Mucosa of gallbladder (tissue), 1 donor: ENCODE measurements around the gene THEMIS. TPM values are rescaled to one million over a fixed set of nuclear protein-coding genes. Genes with fewer than 3 reads are reported as not detected.
"Not testable (repeated sequence)": the region's sequence is repeated elsewhere in the genome, so short reads cannot be mapped to it uniquely, and the experiment has no call there.

Experiments used
- DNase-seq: peaks from one replicate; pipeline ENCODE4 v3.0.0-alpha.2; 2020; ENCODE audit warnings: low spot score
- total RNA-seq: library from RNA; stranded (reverse); gene quantifications from one replicate; pipeline ENCODE4 v1.2.1, GENCODE V29; 2021
- donor health status: DM: no; HTN: no; CAD: no.

THEMIS gene
- total RNA-seq, 1 donor from 2014 or later: 2.8 TPM

DNA sequence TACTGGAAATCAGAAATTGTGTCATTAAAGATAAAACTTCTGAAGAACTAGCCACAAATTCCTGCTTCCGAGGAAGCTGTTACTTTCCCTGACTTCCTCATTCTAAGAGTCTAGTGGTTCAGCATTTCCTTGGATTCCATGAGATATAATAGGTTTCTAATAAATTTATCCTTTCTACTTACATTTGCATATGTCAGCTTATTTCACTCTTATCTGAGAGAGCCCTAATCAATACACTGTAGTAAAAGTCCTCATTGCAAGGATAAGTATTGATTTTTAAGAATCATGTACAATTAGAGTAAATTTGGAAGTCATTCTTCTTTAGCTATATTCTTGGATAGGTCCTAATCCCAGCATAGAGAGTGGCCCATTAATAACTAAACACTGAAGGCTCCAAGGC is 16.9 kb upstream of the THEMIS start:
- no peak for DNase-seq

DNA sequence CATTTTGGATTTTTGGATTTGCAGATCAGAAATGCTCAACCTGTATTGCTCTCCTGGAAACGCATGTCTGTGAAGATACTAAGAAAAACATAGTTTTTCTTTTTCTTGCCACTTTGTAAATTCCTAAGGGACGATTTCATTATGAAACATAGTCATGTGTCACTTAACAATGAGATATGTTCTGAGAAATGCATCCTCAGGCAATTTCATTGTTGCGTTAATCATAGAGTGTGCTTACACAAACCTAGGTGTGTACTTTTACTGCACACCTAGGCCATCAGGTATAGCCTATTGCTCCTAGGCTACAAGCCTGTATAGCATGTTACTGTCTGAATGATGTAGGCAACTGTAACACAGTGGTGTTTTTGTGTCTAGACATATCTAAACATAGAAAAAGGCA is 13.4 kb upstream of the THEMIS start:
- no peak for DNase-seq

DNA sequence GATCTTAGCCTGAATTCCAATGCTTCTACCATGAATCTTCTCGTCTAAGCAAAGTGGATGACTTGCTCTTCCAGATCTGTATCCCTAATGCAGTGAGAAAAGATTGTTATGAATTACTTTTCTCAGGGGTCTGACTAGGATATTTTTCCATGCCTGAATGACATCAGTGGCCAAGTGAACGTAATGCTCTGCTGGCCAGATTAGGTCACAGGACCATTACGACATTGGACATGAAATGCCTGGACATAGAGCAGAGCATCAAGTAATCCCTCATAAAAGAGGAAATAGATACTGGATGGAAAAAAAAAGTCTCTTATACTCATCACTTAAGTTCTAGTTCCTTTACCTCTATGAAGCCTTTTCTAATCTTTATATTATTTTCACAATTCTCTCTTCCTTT is 12.1 kb upstream of the THEMIS start:
- DNase-seq: no peak

DNA sequence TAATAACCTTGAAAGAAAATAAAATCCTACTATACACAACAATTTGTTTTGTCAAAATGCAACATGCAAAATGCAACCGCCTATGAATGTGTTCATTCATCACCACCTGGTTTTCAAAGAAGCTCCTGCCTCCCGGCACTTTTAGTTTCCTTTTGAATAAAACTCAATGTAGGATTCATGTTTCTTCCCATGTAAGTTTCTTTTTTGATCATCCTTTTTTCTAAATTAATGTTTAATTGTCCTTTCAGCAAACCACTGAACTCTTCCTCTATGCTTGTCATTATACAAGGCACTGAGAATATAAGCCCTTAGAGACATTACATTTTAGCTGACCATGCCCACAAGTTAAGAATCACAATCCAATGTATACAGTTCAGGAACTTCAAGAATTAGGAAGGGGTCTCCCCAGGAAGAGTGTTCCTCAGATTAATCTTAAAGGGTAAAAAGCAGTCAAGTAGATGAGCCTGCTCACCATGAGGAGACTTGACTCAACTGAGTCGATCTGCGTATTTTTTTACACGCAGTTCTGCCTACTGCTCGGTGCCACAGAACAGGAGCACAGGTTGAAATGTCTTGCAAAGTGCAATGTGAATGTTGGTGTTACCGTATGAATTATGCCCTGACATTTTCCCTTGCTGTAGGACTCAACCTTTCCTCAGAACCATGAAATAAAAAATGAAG is 7.2 kb upstream of the THEMIS start:
- no peak for DNase-seq

DNA sequence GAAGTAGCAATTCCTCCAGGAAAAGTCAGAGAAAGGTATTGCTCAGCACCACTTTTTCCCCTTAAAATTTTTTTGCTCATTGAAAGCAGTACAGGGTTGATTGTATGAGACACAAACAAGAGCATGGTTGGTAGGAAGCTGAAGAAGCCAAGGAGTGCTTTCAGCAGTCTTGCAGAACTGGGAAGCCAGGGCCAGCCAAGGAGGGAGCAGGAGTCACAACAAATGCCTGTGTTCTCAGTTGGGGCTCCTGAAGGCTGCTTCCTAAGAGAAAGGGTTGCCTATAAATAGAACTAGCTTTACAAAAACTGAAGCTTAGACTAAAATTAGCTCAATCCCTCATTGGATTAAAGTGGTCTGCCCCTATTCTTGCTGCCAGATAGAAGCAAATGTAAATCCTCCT is 3.3 kb upstream of the THEMIS start:
- no peak for DNase-seq

DNA sequence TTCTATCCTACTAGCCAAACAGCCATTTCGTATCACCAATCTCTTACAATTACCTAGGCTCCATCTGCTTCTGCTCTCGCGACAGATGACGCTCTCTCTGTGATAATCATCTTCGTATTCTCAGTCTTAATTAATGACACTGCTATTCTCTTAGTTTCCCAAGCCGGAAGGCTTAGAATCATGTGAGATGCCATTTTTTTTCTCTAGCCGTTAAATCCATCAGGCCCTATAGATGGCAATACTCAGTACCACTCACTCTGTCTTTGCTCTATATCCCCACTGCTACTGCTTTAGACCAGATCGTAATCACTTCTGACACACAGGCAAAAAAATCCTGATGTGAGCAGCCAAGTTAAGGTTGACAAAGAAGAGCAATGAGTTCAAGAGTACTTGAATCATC is 2.1 kb upstream of the THEMIS start:
- no peak for DNase-seq

DNA sequence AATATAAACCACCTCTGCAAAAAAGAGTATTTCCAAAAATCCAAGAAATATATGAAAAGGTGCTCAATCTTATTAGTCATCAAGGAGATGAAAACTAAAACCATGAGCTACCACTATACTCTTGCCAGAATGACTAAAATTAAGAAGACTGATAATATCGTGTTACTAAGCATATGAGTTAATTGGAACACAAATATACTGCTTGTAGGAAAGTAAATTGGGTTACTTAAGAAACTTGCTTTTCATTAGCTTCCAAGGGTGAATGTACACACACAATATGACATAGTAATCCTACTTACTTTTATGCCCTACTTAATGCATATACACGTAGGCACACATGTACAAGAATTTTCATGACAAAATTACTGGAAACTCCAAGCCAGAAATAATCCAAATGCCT is 3.4 kb downstream of the THEMIS start:
- no peak for DNase-seq

DNA sequence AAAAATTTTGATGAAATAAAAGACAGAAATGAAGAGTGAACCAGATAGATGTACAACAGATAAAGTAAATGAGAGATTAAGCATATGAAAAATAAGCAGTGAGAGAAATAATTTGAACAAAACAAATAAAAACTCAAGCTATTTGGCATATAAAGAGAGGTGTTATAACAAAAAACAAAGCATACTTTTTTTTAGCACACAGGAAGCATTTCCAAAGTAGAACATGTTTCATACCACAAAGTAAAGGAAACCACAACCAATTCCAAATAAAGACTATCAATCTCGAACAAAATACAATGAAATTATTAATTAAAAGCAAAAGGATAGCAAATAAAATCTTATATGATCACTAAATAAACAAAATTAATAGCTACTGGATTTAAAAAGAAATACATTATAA is 6.8 kb downstream of the THEMIS start:
- no peak for DNase-seq

DNA sequence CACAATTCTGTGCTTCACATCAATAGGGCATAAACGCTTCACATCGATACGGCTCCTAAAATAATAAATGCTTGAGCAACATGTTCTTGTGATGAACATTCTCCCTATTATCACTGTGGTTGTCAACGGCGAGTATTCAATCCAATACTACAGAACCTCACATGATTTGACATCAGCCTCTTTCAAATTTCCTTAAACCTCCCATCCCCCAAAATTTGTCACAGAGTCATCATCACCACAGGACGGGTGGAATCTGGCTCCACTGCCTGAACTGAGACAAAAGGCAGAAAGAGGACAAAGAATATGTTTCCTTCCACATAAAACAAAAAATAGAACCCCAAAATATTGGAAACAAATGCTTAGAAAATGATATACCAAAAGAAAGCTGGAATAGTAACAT is 7.3 kb downstream of the THEMIS start:
- DNase-seq: no peak

DNA sequence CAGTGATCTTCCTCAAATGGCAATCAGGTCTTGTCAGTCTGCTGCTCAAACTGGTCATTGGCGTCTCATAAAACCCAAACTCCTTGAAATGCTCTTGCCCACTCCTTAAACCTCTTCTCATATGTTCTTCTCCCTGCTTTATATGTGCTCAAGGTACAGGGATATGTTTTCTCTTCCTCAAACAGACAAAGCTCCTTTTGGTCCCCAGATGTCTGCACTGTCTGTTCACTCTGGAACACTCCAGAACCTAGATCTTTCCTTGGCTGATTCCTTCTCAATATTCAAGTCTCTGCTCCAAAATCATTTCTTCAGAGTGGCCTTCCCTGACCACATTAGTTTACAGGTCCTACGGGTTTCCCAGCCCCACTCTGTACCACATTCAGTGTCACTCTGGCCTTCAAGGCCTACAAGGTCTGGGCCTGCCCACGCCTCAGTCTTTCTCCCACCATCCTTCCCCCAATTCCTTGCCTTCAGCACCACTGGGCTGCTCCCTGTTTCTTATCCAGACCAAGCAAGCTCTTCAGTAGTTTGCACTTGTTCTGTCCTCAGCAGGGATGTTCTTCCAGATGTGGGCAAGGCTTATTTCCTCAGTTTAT is 9.0 kb downstream of the THEMIS start:
- no peak for DNase-seq

DNA sequence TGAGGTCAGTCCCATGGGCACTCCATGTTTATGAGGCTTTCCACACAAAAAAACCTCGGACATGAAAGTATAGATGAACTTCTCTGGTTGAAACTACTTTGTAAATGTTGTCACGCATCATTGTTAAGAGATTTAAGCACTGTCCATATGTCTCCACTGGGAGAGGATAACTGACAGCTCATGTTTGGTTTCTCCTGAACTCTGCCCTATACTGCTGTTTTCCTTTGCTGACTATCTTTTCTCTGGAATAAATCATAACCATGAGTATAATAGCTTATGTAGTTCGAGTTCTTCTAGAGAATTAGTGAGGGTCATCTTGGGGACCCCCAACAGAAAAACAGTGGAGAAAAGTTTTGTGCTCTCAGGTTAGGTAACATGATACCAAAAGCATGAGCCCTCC is 14.3 kb downstream of the THEMIS start:
- DNase-seq: no peak

DNA sequence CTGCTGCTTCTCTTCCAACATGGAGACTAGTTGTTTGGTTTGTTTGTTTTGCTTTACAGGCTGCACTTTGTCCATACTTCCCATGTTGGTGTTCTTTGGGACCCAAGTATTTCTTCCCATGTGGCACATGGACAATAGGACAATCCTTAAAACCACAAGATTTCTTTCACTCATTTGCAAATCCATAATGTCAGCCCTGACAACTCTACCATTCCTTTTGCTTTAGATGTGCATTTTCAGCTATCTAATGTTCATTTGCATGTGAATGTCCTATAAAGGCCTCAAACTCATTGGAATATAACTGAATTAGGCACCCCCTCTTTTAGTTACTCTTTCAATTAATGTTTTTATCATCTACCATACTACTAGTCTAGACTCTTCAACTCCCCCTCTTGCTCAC is 16.7 kb downstream of the THEMIS start:
- DNase-seq: no peak

DNA sequence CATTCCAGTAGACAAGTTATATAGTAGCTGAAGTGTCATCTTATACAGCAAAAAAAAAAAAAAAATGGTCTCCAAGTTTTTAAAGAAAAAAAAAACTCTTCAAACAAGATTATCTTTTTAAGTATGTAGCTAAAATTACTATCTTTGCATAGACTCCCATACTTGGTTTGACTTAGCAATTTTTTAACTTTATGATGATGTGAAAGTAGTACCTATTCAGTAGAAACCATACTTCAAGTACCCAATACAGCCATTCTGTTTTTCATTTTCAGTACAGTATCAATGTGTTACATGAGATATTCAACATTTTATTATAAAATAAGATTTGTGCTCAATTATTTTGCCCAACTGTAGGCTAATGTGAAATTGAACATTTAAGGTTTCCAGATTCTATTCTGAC is 18.9 kb downstream of the THEMIS start:
- not testable (repeated sequence) for DNase-seq

DNA sequence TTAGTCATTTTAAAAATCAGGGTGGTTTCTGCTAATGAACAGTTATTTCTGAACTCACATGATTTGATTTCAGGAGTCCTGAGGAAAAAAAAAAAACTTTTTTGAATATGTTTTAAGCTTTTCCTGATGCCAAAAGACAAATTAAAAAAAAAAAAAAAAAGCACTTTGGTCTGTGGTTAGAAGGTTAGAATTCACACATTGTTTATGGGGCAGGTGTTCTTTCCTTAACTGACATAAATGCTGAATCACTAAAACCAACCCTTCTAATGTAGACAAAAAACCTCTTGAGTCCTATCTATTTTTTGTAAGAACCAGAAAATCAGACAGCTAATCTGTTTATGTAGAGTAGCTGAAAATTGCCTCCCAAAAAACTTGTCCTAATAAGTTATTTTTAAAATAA is 20.4 kb downstream of the THEMIS start:
- DNase-seq: no peak

DNA sequence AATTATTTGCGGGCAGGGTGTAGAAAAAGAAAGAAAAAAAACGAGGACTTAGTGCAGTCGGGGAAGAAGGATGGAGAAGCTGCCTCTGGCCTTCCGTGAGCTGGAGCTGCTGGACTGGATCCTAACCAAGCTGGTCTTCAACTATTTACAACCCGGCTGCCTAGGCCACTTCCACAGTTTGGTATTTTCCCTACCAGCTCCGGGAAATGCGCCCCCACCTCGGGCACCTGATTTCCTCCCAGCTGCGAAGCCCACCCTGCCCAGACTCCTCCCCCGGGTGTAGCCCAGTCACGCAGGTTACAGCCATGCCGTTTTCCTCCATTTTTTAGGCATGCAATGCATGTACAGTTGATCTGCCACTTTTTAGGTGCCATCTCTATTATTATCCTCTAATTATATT is 21.2 kb downstream of the THEMIS start:
- DNase-seq: no peak

DNA sequence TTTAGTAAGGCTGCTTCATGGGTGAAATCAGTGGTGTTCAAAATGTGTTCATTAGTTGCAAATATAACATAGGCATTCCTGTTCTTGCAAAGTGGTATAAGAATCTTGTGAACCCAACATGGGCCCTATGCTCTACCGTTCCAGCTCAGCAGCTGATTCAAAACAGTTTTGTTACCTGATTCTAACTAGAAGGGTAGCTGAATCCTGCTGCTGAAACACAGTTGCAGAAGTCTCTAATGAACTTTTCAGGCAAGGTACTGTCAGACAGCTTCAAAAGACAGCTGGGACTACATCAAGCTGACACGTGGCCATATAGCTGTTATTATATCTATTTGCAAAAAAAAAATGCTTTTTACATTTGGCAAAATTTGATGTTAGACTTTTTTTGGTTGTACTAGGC is 22.7 kb downstream of the THEMIS start:
- DNase-seq: no peak

DNA sequence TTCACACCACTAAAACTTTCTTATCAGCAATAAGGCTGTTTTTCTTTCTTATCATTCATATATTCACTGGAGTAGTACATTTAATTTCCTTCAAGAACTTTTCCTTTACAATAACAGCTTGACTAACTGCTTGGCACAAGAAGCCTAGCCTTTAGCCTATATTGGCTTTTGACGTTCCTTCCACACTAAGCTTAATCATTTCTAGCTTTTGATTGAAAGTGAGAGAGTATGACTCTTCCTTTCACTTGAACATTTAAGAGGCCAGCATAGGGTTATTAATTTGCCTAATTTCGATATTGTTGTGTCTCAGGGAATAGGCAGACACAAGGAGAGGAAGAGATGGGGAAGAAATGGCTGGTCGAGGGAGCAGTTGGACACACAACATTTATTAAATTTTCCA is 23.6 kb downstream of the THEMIS start:
- DNase-seq: no peak

DNA sequence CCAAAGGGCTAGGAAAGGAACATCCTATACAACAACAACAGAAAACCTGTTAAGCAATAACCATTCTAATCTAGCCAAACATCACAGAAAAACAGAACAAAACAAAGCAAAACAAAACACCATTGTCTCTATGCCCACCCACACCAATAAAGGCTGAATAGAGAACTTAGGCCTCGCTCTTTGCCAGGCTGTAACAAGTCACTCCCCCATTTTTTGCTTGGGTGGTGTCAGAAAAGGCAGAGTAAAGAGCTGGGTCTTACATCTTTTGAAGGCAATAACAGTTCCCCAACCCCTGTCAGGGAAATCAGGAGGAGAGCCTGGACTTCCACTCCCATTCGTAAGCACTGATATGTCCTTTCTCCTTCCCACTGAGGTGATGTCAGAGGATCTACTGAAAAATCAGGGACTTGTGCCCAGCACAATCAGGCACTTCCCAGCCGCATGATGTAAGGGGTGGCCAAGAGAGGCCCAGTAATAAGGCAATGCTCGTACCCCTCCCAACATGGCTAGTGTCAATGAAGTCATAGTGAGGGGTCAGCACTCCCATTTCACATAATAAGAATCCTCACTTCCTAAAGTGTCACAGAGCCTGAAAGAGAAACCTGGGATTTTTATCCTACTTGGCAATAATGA is 31.0 kb downstream of the THEMIS start:
- no peak for DNase-seq

DNA sequence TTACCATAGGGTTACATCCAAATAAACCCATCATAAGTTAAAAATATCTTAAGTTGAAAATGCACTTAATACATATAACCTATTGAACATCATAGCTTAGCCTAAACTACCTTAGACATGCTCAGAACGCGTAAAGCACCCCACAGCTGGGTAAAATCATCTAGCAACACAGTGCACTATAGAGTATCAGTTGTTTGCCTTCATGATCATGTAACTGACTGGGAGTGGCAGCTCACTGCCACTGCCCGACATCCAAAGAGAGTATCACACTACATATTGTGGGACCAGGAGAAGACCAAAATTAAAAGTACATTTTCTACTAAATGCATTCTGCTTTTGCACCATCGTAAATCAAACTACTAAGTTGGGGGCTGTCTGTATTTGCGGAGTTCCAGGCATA is 31.7 kb downstream of the THEMIS start:
- no peak for DNase-seq

DNA sequence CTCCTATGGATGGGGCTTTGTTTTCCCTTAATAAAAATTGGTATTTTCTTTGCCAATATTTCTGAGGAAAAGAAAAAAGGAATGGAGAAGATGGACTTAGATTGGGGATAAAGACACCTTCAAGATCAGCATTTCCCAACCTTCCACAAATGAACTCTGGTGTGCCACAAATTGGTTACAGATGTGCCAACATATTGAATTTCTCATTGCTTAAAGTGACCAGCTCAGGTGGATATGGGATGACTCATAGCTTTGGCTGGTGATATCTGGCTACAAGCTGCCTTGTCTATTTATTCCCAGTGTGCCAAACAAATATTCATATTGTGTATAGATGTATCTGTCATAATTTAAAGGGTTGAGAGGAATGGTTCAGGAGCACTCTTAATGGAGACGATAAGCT is 32.5 kb downstream of the THEMIS start:
- DNase-seq: no peak

DNA sequence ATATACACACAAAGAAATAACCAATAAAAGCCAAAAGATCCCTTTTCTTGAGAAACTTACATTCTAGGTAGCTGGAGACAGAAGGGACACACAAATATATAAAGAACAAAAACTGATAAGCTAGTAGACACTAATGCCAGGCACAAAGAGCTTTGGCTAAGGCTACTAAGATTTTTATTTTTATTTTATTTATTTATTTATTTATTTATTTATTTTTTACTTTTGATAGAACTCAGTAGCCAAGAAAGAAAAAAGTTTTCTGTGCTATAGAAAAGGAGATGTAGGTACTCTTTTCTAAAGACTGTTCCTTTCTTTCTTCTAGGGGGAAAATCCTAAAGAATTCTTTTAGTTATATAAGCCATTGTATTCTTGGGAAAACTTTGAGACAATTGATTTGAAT is 34.1 kb downstream of the THEMIS start:
- no peak for DNase-seq

DNA sequence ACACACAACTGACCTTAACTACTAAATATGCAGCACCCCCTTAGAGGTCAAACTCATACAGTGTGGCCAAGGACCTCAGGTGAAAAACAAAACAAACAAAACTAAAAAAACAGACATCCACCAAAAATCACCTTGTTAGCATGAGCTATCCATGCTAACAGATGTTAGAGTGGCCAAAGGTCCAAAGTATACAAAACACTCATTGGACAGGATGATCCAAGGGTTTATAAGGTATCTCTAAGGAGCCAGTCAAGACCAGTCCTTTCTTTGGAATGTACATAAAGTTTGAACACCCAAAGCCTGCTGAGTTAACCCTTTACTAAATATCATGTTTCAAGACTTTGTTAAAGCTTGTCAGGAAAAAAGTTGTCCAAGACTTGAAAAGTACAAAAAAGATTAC is 35.8 kb downstream of the THEMIS start:
- DNase-seq: no peak

DNA sequence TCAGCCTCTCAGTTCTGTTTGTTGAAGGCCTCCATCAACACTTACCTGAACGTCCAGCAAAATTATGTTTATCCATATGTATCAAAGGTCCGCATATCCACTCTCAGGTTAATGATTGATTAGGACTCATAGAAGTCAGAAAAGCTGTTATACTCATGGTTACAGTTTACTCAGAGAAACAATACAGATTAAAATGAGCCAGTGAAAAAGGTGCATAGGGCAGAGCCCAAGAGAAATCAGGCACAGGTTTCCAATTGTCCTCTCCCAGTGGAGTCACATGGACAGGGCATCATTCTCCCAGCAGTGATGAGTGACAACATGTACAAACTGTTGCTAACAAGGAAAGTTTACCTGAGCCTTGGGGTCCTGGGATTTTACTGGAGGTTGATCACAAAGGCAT is 36.2 kb downstream of the THEMIS start:
- DNase-seq: no peak

DNA sequence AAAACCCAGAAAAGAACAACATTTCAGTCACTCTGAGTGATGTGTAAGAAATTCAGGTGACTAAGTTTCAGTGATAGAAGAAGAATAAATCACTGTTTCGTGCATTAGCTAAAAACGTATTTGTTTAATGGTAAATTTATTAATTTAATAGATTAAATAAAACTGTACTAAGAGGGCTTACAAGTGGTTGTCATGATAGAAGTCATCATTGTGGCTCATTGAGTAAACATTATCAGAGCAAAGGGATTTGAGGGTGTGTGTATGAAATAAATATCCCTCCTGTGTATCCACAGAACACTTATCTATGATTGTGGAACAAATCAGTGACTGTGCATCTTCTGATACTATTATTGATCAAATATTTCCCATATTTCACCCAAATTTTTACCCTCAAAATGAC is 40.1 kb downstream of the THEMIS start:
- DNase-seq: no peak
